SHP77 (cell line): Measurements from ENCODE around the gene ADPRHL1.
A peak's percentile ranks its signal among the peaks of the same experiment; 100 is the strongest.

Experiments used
- DNase-seq, 2 experiments: peaks; one replicate each; lab custom pipeline; 2025; lab: John Stamatoyannopoulos, UW

Gene ADPRHL1

DNA sequence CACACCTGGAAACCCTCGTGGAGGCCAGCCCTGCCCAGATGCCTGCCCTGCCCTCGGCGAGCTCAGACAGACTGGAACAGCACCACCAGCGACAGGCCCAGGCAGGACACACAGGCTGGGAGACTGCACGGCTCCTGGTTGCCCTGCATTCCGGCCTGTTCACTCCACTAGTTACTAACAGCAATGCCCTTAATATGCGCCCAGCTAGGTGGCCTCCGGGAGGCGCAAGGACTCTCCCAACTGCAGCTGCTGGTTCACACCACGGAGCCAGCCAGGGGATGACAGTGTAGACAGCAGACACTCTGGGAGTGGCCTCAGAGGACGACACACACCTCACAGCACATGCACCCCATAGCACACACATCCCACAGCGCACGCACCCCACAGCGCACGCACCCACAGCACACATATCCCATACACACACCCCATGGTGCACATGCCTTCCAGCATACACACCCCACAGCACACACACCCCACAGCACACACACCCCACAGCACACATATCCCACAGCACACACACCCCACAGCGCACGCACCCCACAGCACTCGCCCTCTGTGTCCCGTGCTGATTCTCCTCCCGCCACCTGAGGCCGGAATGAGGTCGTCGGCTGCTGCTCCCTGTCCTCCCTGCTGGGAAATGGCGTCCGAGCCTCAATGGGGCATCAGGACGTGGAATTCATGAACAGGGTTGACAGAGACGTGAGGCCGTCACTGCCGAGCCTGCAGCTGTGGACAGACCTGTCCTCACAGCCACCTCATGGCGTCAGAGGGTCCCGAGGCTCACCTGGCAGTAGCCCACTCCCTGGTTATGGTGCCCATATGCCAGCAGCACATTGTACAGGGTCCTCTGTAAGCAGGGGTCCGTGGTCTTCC is 103.0 kb downstream of the ADPRHL1 start:
- peak; percentile 23 to 38 for DNase-seq
